HepG2 (cell line): ENCODE results near the gene PSD4. TPM values are rescaled to one million over a fixed set of nuclear protein-coding genes. Genes with fewer than 3 reads are reported as not detected.

ENCODE experiments used
- AGO1 ChIP-seq: fragments of 200-400 bp; formaldehyde crosslinking; IDR thresholded peaks from 2 replicates; pipeline ENCODE4 v1.6.1; 2017; ENCODE audit warnings: mild to moderate bottlenecking, low read depth, low read length, moderate library complexity; ENCODE audit not compliant: poor library complexity, severe bottlenecking
- ARNTL ChIP-seq: sonication (generic); formaldehyde crosslinking; IDR thresholded peaks from 2 replicates; pipeline ENCODE4 v1.4.0; 2020; ENCODE audit warnings: mild to moderate bottlenecking, missing genetic modification reagents
- ATF7 ChIP-seq, 2 experiments: fragments of 450-650 bp in 1 of 2; sonication (generic) in 1 of 2; formaldehyde crosslinking in 1 of 2; IDR thresholded peaks; 2 replicates each; pipeline versions ENCODE4 v1.4.0 to v1.6.1; 2016 to 2020; ENCODE audit warnings: antibody characterized with exemption in 1 of 2, mild to moderate bottlenecking in 1 of 2, missing genetic modification reagents in 1 of 2
- BHLHE40 ChIP-seq: IDR thresholded peaks from 2 replicates; pipeline ENCODE4 v1.6.1; 2011; ENCODE audit warnings: low read length, improper control_type of control experiment
- ELF3 ChIP-seq: IDR thresholded peaks from 2 replicates; pipeline ENCODE4 v1.6.1; 2016; ENCODE audit warnings: missing genetic modification reagents, missing compliant biosample characterization
- FIP1L1 ChIP-seq: fragments of 200-400 bp; formaldehyde crosslinking; IDR thresholded peaks from 2 replicates; pipeline ENCODE4 v1.6.1; 2018; ENCODE audit warnings: low read depth, mild to moderate bottlenecking, low read length, moderate library complexity, borderline replicate concordance; ENCODE audit not compliant: insufficient read depth
- HHEX ChIP-seq: IDR thresholded peaks from 2 replicates; pipeline ENCODE4 v1.6.1; 2016; ENCODE audit warnings: control low read depth
- HNF4A ChIP-seq: sonication (generic); formaldehyde crosslinking; IDR thresholded peaks from 2 replicates; pipeline ENCODE4 v1.4.0; 2020; ENCODE audit warnings: missing genetic modification reagents
- MIXL1 ChIP-seq: IDR thresholded peaks from 2 replicates; pipeline ENCODE4 v1.6.1; 2016
- NR3C1 ChIP-seq: sonication (generic); formaldehyde crosslinking; IDR thresholded peaks from 2 replicates; pipeline ENCODE4 v1.4.0; 2020; ENCODE audit warnings: missing genetic modification reagents
- PHB2 ChIP-seq: fragments of 450-650 bp; IDR thresholded peaks from 2 replicates; pipeline ENCODE4 v1.6.1; 2018; ENCODE audit not compliant: partially characterized antibody
- REXO4 ChIP-seq: sonication (generic); formaldehyde crosslinking; IDR thresholded peaks from 2 replicates; pipeline ENCODE4 v1.8.0; 2022; ENCODE audit warnings: missing genetic modification reagents, mild to moderate bottlenecking, borderline replicate concordance
- SMC3 ChIP-seq: IDR thresholded peaks from 2 replicates; pipeline ENCODE4 v1.6.1; 2011; ENCODE audit warnings: low read length, improper control_type of control experiment
- THAP7 ChIP-seq: sonication (generic); formaldehyde crosslinking; IDR thresholded peaks from 2 replicates; pipeline ENCODE4 v1.8.1; 2023; ENCODE audit warnings: mild to moderate bottlenecking, missing genetic modification reagents
- TMF1 ChIP-seq: sonication (generic); formaldehyde crosslinking; IDR thresholded peaks from 2 replicates; pipeline ENCODE4 v1.8.1; 2022; ENCODE audit warnings: low read depth, missing genetic modification reagents
- WIZ ChIP-seq: sonication (generic); formaldehyde crosslinking; IDR thresholded peaks from 2 replicates; pipeline ENCODE4 v1.5.1; 2020; ENCODE audit warnings: mild to moderate bottlenecking, missing genetic modification reagents
- ZNF138 ChIP-seq: sonication (generic); formaldehyde crosslinking; IDR thresholded peaks from 2 replicates; pipeline ENCODE4 v1.5.0; 2020; ENCODE audit warnings: mild to moderate bottlenecking, low read depth, missing genetic modification reagents
- ZNF430 ChIP-seq: sonication (generic); formaldehyde crosslinking; IDR thresholded peaks from 2 replicates; pipeline ENCODE4 v1.9.0; 2021; ENCODE audit warnings: mild to moderate bottlenecking, missing genetic modification reagents
- ZNF446 ChIP-seq: sonication (generic); formaldehyde crosslinking; IDR thresholded peaks from 2 replicates; pipeline ENCODE4 v1.5.0; 2020; ENCODE audit warnings: mild to moderate bottlenecking, missing genetic modification reagents
- ZNF530 ChIP-seq: sonication (generic); formaldehyde crosslinking; IDR thresholded peaks from 2 replicates; pipeline ENCODE4 v1.5.0; 2020; ENCODE audit warnings: low read depth, mild to moderate bottlenecking, missing genetic modification reagents
- ZNF766 ChIP-seq: sonication (generic); formaldehyde crosslinking; IDR thresholded peaks from 2 replicates; pipeline ENCODE4 v1.5.0; 2020; ENCODE audit warnings: missing genetic modification reagents, borderline replicate concordance
- ZNF772 ChIP-seq: sonication (generic); formaldehyde crosslinking; IDR thresholded peaks from 2 replicates; pipeline ENCODE4 v1.5.0; 2020; ENCODE audit warnings: mild to moderate bottlenecking, missing genetic modification reagents
- ZSCAN22 ChIP-seq: sonication (generic); formaldehyde crosslinking; IDR thresholded peaks from 2 replicates; pipeline ENCODE4 v1.4.0; 2020; ENCODE audit warnings: mild to moderate bottlenecking, missing genetic modification reagents
- polyA plus RNA-seq, 8 experiments: library from polyadenylated mRNA; depleted of rRNA in 3 of 8; stranded (reverse) in 7 of 8; unstranded in 1 of 8; fragments of >200 nt; fragmentation: Illumina TruSeq in 4 of 8; extraction: Trizol in 4 of 8; gene quantifications; 2 replicates each; pipeline versions ENCODE4 v1.2.1 to v1.2.3, GENCODE V29; 2011 to 2016; ENCODE audit warnings: low read depth in 4 of 8, missing spikeins in 1 of 8, mixed read lengths in 1 of 8; ENCODE audit not compliant: insufficient read depth in 1 of 8
- total RNA-seq, 5 experiments: library from RNA; depleted of rRNA; stranded (reverse); fragments of >200 nt; fragmentation: Illumina TruSeq; extraction: Trizol; gene quantifications; 2 replicates each; pipeline ENCODE4 v1.2.3, GENCODE V29; 2016; ENCODE audit warnings: low read depth in 1 of 5
- TF ChIP-seq, protein P1 (sequence below): sonication (generic); formaldehyde crosslinking; IDR thresholded peaks from 2 replicates; pipeline ENCODE4 v1.4.0; 2020; ENCODE audit warnings: mild to moderate bottlenecking, low read depth, missing genetic modification reagents
- TF ChIP-seq, protein P2 (sequence below): sonication (generic); formaldehyde crosslinking; IDR thresholded peaks from 2 replicates; pipeline ENCODE4 v1.4.0; 2020; ENCODE audit warnings: mild to moderate bottlenecking, missing genetic modification reagents
- TF ChIP-seq, protein P3 (sequence below): sonication (generic); formaldehyde crosslinking; IDR thresholded peaks from 2 replicates; pipeline ENCODE4 v1.5.0; 2020; ENCODE audit warnings: missing genetic modification reagents

The PSD4 gene
- total and polyA plus RNA-seq, 2 of the 13 experiments (the other 11 are each of a cell fraction or from before 2014, with no cell fraction given) = 5.8 to 9.4 TPM

GRCh38 chr2:113198790-113199612 lies 25.2 kb downstream of the PSD4 start (continued):
- TF ChIP-seq, protein P1, sequence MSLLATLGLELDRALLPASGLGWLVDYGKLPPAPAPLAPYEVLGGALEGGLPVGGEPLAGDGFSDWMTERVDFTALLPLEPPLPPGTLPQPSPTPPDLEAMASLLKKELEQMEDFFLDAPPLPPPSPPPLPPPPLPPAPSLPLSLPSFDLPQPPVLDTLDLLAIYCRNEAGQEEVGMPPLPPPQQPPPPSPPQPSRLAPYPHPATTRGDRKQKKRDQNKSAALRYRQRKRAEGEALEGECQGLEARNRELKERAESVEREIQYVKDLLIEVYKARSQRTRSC = 0 out of 2 replicates have a peak, but pooled peaks have one; percentile 57
- TF ChIP-seq BHLHE40 = peak; percentile 59; the same call in 1 of the 2 replicates
- peak; percentile 42 for TF ChIP-seq AGO1
- no peak for TF ChIP-seq ZNF766 (CRISPR knock-in tag)
- no peak; the same call in 1 of the 2 replicates for TF ChIP-seq ZNF446 (CRISPR knock-in tag)
- no peak for TF ChIP-seq REXO4 (CRISPR knock-in tag)
- TF ChIP-seq THAP7 (CRISPR knock-in tag) = no peak
- TF ChIP-seq, protein P2, sequence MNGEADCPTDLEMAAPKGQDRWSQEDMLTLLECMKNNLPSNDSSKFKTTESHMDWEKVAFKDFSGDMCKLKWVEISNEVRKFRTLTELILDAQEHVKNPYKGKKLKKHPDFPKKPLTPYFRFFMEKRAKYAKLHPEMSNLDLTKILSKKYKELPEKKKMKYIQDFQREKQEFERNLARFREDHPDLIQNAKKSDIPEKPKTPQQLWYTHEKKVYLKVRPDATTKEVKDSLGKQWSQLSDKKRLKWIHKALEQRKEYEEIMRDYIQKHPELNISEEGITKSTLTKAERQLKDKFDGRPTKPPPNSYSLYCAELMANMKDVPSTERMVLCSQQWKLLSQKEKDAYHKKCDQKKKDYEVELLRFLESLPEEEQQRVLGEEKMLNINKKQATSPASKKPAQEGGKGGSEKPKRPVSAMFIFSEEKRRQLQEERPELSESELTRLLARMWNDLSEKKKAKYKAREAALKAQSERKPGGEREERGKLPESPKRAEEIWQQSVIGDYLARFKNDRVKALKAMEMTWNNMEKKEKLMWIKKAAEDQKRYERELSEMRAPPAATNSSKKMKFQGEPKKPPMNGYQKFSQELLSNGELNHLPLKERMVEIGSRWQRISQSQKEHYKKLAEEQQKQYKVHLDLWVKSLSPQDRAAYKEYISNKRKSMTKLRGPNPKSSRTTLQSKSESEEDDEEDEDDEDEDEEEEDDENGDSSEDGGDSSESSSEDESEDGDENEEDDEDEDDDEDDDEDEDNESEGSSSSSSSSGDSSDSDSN (CRISPR knock-in tag) = peak; percentile 97
- TF ChIP-seq, protein P3, sequence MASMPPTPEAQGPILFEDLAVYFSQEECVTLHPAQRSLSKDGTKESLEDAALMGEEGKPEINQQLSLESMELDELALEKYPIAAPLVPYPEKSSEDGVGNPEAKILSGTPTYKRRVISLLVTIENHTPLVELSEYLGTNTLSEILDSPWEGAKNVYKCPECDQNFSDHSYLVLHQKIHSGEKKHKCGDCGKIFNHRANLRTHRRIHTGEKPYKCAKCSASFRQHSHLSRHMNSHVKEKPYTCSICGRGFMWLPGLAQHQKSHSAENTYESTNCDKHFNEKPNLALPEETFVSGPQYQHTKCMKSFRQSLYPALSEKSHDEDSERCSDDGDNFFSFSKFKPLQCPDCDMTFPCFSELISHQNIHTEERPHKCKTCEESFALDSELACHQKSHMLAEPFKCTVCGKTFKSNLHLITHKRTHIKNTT = 0 out of 2 replicates have a peak, but pooled peaks have one; percentile 77
- TF ChIP-seq HHEX (CRISPR knock-in tag) = no peak
- peak; percentile 59 for TF ChIP-seq ELF3
- peak; percentile 52; the same call in 1 of the 2 replicates for TF ChIP-seq SMC3
- peak; percentile 92; the same call in 1 of the 2 replicates for TF ChIP-seq ZNF138 (CRISPR knock-in tag)
- no peak for TF ChIP-seq NR3C1
- peak; percentile 64; the same call in 1 of the 2 replicates for TF ChIP-seq MIXL1 (CRISPR knock-in tag)
- TF ChIP-seq ZSCAN22 = peak; percentile 54; the same call in 1 of the 2 replicates
- TF ChIP-seq HNF4A (CRISPR knock-in tag) = peak; percentile 22; the same call in 1 of the 2 replicates
- no peak for TF ChIP-seq ZNF530 (CRISPR knock-in tag)
- TF ChIP-seq ZNF772 (CRISPR knock-in tag) = peak; percentile 88
- peak; percentile 52; the same call in 1 of the 2 replicates for TF ChIP-seq ZNF430
- no peak for TF ChIP-seq PHB2
- TF ChIP-seq ATF7 (IDR thresholded peaks at IDR 0.05) = no peak
- 0 out of 2 replicates have a peak, but pooled peaks have one; percentile 23 for TF ChIP-seq ATF7 (CRISPR knock-in tag; IDR thresholded peaks at IDR 0.05)
- TF ChIP-seq ARNTL = peak; percentile 97
- no peak for TF ChIP-seq WIZ (CRISPR knock-in tag)
- TF ChIP-seq TMF1 (CRISPR knock-in tag) = peak; percentile 41; the same call in 1 of the 2 replicates
- TF ChIP-seq FIP1L1 = no peak
